T-cell (primary cell): ENCODE measurements around the gene IL17RA. TPM values are rescaled to one million over a fixed set of nuclear protein-coding genes. Genes with fewer than 3 reads are reported as not detected.
"Not testable (repeated sequence)": the region's sequence is repeated elsewhere in the genome, so short reads cannot be mapped to it uniquely, and the experiment has no call there.

Experiments
- ATAC-seq, 4 experiments: fragments of 200-7000 bp in 3 of 4; fragments of 150-1000 bp in 1 of 4; cut with Tn5 transposase; replicated peaks in 1 of 4; 1 replicate in 3 of 4; 2 replicates in 1 of 4; pipeline ENCODE4 v1.10.0; 2021; ENCODE audit warnings: moderate library complexity in 3 of 4, mild to moderate bottlenecking in 2 of 4, moderate number of reproducible peaks in 1 of 4
- CTCF ChIA-PET, 2 donors: fragments of 300-600 bp; sonication (Branson Sonifier 250); formaldehyde crosslinking; loops; one replicate each; lab custom pipeline; 2022; ENCODE audit warnings: antibody characterized with exemption in 2 of 2; lab: Charles Lee
- POLR2A ChIA-PET, 2 donors: fragments of 300-600 bp; sonication (Branson Sonifier 250); formaldehyde crosslinking; loops; one replicate each; lab custom pipeline; 2022; ENCODE audit warnings: antibody characterized with exemption in 2 of 2; lab: Charles Lee
- DNase-seq, 35 experiments: peaks; one replicate each; pipeline versions ENCODE4 v3.0.0 to v3.0.0-alpha.2; 2013 to 2023
- H3K27ac ChIP-seq: one replicate; pipeline ENCODE4 v1.5.1; 2013; ENCODE audit warnings: low read length
- H3K27me3 ChIP-seq, 2 experiments: replicated peaks in 1 of 2; 1 replicate in 1 of 2; 2 replicates in 1 of 2; pipeline versions ENCODE4 v1.6.1 to v1.7.0; 2013; ENCODE audit warnings: low read length in 1 of 2, mixed read lengths in 1 of 2; ENCODE audit not compliant: control insufficient read depth in 2 of 2, insufficient read depth in 2 of 2; ENCODE audit errors: extremely low read depth in 1 of 2
- H3K36me3 ChIP-seq, 2 donors: 1 replicate in 1 of 2; 2 replicates in 1 of 2; pipeline versions ENCODE4 v1.6.1 to v1.7.0; 2013; ENCODE audit warnings: low read length in 1 of 2; ENCODE audit not compliant: control insufficient read depth in 2 of 2, insufficient read depth in 1 of 2; ENCODE audit errors: extremely low read depth in 1 of 2
- H3K4me1 ChIP-seq, 2 experiments: 1 replicate in 1 of 2; 2 replicates in 1 of 2; pipeline versions ENCODE4 v1.6.1 to v1.7.0; 2013; ENCODE audit warnings: low read length in 2 of 2, mixed read lengths in 1 of 2; ENCODE audit not compliant: insufficient read depth in 2 of 2, control insufficient read depth in 1 of 2; ENCODE audit errors: extremely low read depth in 1 of 2
- H3K4me3 ChIP-seq, 2 donors: 1 replicate in 1 of 2; 2 replicates in 1 of 2; pipeline versions ENCODE4 v1.5.1 to v1.7.0; 2013; ENCODE audit warnings: mild to moderate bottlenecking in 2 of 2, low read length in 1 of 2, moderate library complexity in 1 of 2; ENCODE audit not compliant: control insufficient read depth in 1 of 2; ENCODE audit errors: extremely low read depth in 1 of 2
- H3K9me3 ChIP-seq: 2 replicates; pipeline ENCODE4 v1.7.0; 2013
- H3K27ac Mint-ChIP-seq, 2 donors: one replicate each; pipeline ENCODE4 v1.8.0; 2020 to 2021; ENCODE audit warnings: mild to moderate bottlenecking in 2 of 2, mixed read lengths in 2 of 2
- H3K27me3 Mint-ChIP-seq, 2 donors: one replicate each; pipeline ENCODE4 v1.8.0; 2021 to 2022; ENCODE audit warnings: mixed read lengths in 2 of 2
- H3K36me3 Mint-ChIP-seq: one replicate; pipeline ENCODE4 v1.8.0; 2021; ENCODE audit warnings: mixed read lengths
- H3K4me1 Mint-ChIP-seq, 3 donors: one replicate each; pipeline ENCODE4 v1.8.0; 2020 to 2022; ENCODE audit warnings: mixed read lengths in 3 of 3, mild to moderate bottlenecking in 1 of 3
- H3K4me3 Mint-ChIP-seq, 3 donors: one replicate each; pipeline ENCODE4 v1.8.0; 2020 to 2022; ENCODE audit warnings: mild to moderate bottlenecking in 3 of 3, mixed read lengths in 3 of 3, moderate library complexity in 3 of 3
- H3K9me3 Mint-ChIP-seq, 3 donors: one replicate each; pipeline ENCODE4 v1.8.0; 2020 to 2022; ENCODE audit warnings: mixed read lengths in 3 of 3
- WGBS: methylation state at CpG from one replicate; pipeline ENCODE4 v1.1.5; 2013; ENCODE audit warnings: missing lambda C conversion rate; ENCODE audit not compliant: insufficient coverage; 5-methylcytosine and 5-hydroxymethylcytosine counted together
- total RNA-seq, 35 experiments: library from RNA in 6 of 35; stranded (reverse) in 6 of 35; fragments of 120-200 nt in 1 of 35; gene quantifications; one replicate each; pipeline versions ENCODE4 v1.2.1 to v1.2.4 and lab custom pipeline; 2013 to 2026

IL17RA gene
- total RNA-seq, 5 donors from 2014 or later (not counting 1 experiment from before 2014, with no cell fraction given), result 38.8 to 72.7 (median 61.8) TPM

- H3K9me3 ChIP-seq, H3K27me3 ChIP-seq, H3K4me1 ChIP-seq, H3K27ac ChIP-seq, H3K27me3 Mint-ChIP-seq, POLR2A ChIA-PET, H3K9me3 Mint-ChIP-seq, H3K4me3 ChIP-seq, ATAC-seq, H3K4me3 Mint-ChIP-seq, DNase-seq: not testable (repeated sequence)
- H3K27ac Mint-ChIP-seq, result peak overlapping the region in 1 of 2 donors; percentile 12
- peaks cover 21% of the 10 kb centered on the region for H3K36me3 Mint-ChIP-seq
- CTCF ChIA-PET, result interaction anchor here in 1 of 2 donors (0.6 kb wide), 1 partner anchor 10 kb away, joined by 4 read pairs; no protein-coding TSS in a partner anchor
- H3K36me3 ChIP-seq, result peaks cover 12 to 41% of the 10 kb centered on the region in 2 donors
- WGBS, result 98% methylated on average over 24 of the region's 30 CpGs
- H3K4me1 Mint-ChIP-seq, result peaks cover 6 to 14% (median 7%) of the 10 kb centered on the region in 3 donors
Measured at GRCh38 chr22:17147458-17147857, 62.7 kb downstream of the IL17RA start.

DNA sequence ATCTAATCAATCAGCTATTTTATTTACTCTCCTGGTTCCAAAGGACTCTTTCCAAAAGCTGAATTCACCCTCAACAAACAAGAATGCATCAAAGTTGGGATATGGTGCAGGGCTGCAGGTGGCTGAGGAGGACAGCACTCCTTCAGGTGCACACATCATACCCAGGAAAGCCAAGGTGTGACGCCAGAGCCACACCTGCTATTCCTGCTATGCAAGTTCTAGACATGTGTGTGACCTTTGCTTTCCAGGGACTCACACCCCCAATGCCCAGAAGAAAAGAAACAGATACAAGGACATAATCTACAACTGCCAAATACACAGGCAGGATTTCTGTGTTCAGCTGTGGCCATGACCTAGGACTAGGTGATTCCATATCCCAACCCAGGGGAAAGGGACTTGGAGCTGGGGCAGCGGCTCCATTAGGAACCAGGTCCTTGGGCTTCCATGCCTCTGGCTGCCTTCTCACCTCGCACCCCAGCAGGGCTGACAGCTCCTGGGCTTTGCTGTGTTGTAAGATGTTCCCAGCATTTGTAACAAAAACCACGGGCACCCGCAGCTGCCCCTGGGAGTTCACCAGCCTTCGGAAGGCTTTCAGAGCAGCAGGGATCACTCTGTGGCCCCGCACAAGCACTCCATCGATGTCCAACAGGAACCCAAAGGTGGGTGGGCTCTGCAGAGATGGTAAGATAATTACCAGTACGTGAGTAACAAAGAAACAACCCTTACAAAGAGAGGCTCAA lies 64.4 kb downstream of the IL17RA start:
- peaks cover 11 to 20% (median 14%) of the 10 kb centered on the region in 3 donors for H3K4me1 Mint-ChIP-seq

DNA sequence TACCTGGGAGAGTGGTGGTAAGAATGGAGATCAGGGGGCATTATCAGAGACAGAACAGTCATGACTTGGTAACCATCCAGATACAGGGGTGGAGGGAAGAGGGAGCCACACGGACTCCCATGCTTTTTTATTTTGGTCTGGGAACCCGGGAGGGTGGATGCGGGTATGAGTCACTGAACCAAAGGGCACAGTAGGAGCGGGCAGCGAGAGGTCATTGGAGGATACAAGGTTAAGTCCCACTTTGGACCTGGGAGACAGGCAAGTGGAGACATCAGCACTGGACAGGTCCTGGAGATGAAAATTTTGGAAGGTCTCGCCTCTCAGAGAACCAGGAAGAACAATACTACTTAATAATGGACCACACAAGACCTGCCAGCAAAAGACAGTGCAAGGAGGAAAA lies 67.5 kb downstream of the IL17RA start:
- H3K27me3 ChIP-seq, result no peaks in the 10 kb centered on the region
- ChIA-PET POLR2A (no interaction called here), CTCF (no interaction called here)
- no peaks in the 10 kb centered on the region for H3K27me3 Mint-ChIP-seq
- H3K27ac Mint-ChIP-seq, result no peak overlapping the region
- no peak overlapping the region for H3K27ac ChIP-seq
- no peaks in the 10 kb centered on the region for H3K9me3 ChIP-seq
- H3K36me3 Mint-ChIP-seq, result peaks cover 14% of the 10 kb centered on the region
- no peak for DNase-seq
- H3K4me1 Mint-ChIP-seq, result peaks cover 35 to 37% (median 36%) of the 10 kb centered on the region in 3 donors
- peaks cover 13 to 16% of the 10 kb centered on the region in 2 experiments for H3K4me1 ChIP-seq
- ATAC-seq, result no peak
- no peaks in the 10 kb centered on the region for H3K9me3 Mint-ChIP-seq
- 100% methylated on average over 5 of the region's 6 CpGs for WGBS
- no peak overlapping the region for H3K4me3 ChIP-seq
- peaks cover 0 to 21% of the 10 kb centered on the region in 2 donors for H3K36me3 ChIP-seq
- H3K4me3 Mint-ChIP-seq, result no peak overlapping the region

More for the DNA sequence above, 64.4 kb downstream of the IL17RA start:
- Histone ChIP-seq H3K4me3 (no peak overlapping the region), H3K4me1 (peaks cover 0 to 4% of the 10 kb centered on the region in 2 experiments), H3K27ac (no peak overlapping the region), H3K27me3 (no peaks in the 10 kb centered on the region), H3K9me3 (no peaks in the 10 kb centered on the region), H3K36me3 (peaks cover 5 to 27% of the 10 kb centered on the region in 2 donors)
- ChIA-PET CTCF (no interaction called here), POLR2A (no interaction called here)
- Mint-ChIP-seq H3K9me3 (no peaks in the 10 kb centered on the region), H3K4me3 (no peak overlapping the region), H3K27ac (no peak overlapping the region), H3K27me3 (no peaks in the 10 kb centered on the region), H3K36me3 (peaks cover 11% of the 10 kb centered on the region)
- WGBS, result 89% methylated on average over 3 of the region's 9 CpGs
- DNase-seq (no peak), ATAC-seq (no peak)

DNA sequence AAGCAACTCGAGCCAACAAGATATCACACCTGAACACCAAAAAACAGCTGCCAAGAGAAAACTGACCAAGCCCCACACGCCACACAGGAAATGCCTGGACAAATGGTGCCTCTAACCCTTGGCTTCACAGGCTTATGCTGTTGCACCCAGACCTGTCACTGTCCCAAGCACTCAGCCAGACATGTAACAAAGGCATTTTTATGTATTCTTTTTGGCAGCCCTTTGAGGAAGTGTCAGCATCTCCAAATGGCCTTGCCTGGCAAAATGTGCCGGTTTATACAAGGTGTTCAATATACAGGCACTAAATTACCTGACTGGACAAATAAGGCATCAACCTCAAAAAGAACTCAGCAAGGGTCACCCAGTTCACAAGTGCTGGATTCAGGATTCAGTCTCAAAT lies 68.2 kb downstream of the IL17RA start:
- peaks cover 9% of the 10 kb centered on the region for H3K36me3 Mint-ChIP-seq
- CTCF ChIA-PET, result no interaction called here
- POLR2A ChIA-PET, result no interaction called here
- DNase-seq, result no peak
- no peak overlapping the region for H3K27ac ChIP-seq
- no peak overlapping the region for H3K27ac Mint-ChIP-seq
- 87% methylated on average over 3 of the region's 3 CpGs for whole genome bisulfite sequencing
- peaks cover 18 to 23% of the 10 kb centered on the region in 2 experiments for H3K4me1 ChIP-seq
- no peak overlapping the region for H3K4me3 ChIP-seq
- no peaks in the 10 kb centered on the region for H3K27me3 Mint-ChIP-seq
- no peak for ATAC-seq
- no peaks in the 10 kb centered on the region for H3K9me3 ChIP-seq
- H3K36me3 ChIP-seq, result peaks cover 0 to 17% of the 10 kb centered on the region in 2 donors
- H3K4me1 Mint-ChIP-seq, result peaks cover 38 to 42% (median 41%) of the 10 kb centered on the region in 3 donors
- H3K9me3 Mint-ChIP-seq, result no peaks in the 10 kb centered on the region
- H3K27me3 ChIP-seq, result no peaks in the 10 kb centered on the region
- H3K4me3 Mint-ChIP-seq, result no peak overlapping the region

GRCh38 chr22:17155941-17156340 lies 71.1 kb downstream of the IL17RA start:
- Histone ChIP-seq H3K27ac (no peak overlapping the region), H3K4me1 (peaks cover 21 to 44% of the 10 kb centered on the region in 2 experiments), H3K36me3 (no peaks in the 10 kb centered on the region), H3K27me3 (peaks cover 0 to 2% of the 10 kb centered on the region in 2 experiments), H3K9me3 (no peaks in the 10 kb centered on the region), H3K4me3 (no peak overlapping the region)
- H3K4me1 Mint-ChIP-seq, result peaks cover 48 to 52% (median 52%) of the 10 kb centered on the region in 3 donors
- H3K27me3 Mint-ChIP-seq, result no peaks in the 10 kb centered on the region
- H3K9me3 Mint-ChIP-seq, result no peaks in the 10 kb centered on the region
- ChIA-PET POLR2A (no interaction called here), CTCF (no interaction called here)
- no peak for DNase-seq
- H3K4me3 Mint-ChIP-seq, result peak overlapping the region in 2 of 3 donors; percentile 13 to 44
- peaks cover 9% of the 10 kb centered on the region for H3K36me3 Mint-ChIP-seq
- WGBS, result no CpG with 5 or more reads among the region's 3 CpGs
- no peak for ATAC-seq
- H3K27ac Mint-ChIP-seq, result no peak overlapping the region

GRCh38 chr22:17157714-17158113 lies 72.9 kb downstream of the IL17RA start:
- Mint-ChIP-seq H3K27ac (peak overlapping the region in 1 of 2 donors; percentile 31), H3K9me3 (no peaks in the 10 kb centered on the region), H3K36me3 (peaks cover 3% of the 10 kb centered on the region), H3K27me3 (no peaks in the 10 kb centered on the region), H3K4me1 (peaks cover 39 to 44% (median 39%) of the 10 kb centered on the region in 3 donors), H3K4me3 (peak overlapping the region; percentile 80 to 83 (median 82))
- Histone ChIP-seq H3K36me3 (no peaks in the 10 kb centered on the region), H3K27ac (no peak overlapping the region), H3K27me3 (peaks cover 0 to 2% of the 10 kb centered on the region in 2 experiments), H3K4me3 (peak overlapping the region in 1 of 2 donors; percentile 71), H3K4me1 (peaks cover 21 to 44% of the 10 kb centered on the region in 2 experiments), H3K9me3 (no peaks in the 10 kb centered on the region)
- 100% methylated on average over 1 of the region's 3 CpGs for WGBS
- CTCF ChIA-PET, result interaction anchor here (0.6 to 1.0 kb wide), 6 partner anchors 11 to 366 kb away, joined by 3 to 4 read pairs (median 3); no protein-coding TSS in a partner anchor
- POLR2A ChIA-PET, result no interaction called here
- DNase-seq (no peak), ATAC-seq (no peak)
